K562 (cell line): Measurements from ENCODE around the gene MYL3. TPM values are rescaled to one million over a fixed set of nuclear protein-coding genes. Genes with fewer than 3 reads are reported as not detected.

ENCODE experiments used
- ELF2 ChIP-seq: fragments of 250-450 bp; sonication (Bioruptor Pico); IDR thresholded peaks from 2 replicates; pipeline ENCODE4 v1.5.0; 2021; ENCODE audit warnings: mild to moderate bottlenecking
- EP300 ChIP-seq: IDR thresholded peaks from 2 replicates; pipeline ENCODE4 v1.6.1; 2012; ENCODE audit warnings: low read length, improper control_type of control experiment
- EZH2 ChIP-seq: IDR thresholded peaks from 2 replicates; pipeline ENCODE4 v1.6.1; 2012; ENCODE audit warnings: low read depth, mild to moderate bottlenecking, inconsistent platforms, low read length, borderline replicate concordance
- LARP7 ChIP-seq: fragments of 450-650 bp; IDR thresholded peaks from 2 replicates; pipeline ENCODE4 v1.6.1; 2016
- LCOR ChIP-seq: sonication (generic); formaldehyde crosslinking; IDR thresholded peaks from 2 replicates; pipeline ENCODE4 v1.8.0; 2022; ENCODE audit warnings: mild to moderate bottlenecking, missing genetic modification reagents
- MTA2 ChIP-seq: fragments of 450-650 bp; IDR thresholded peaks from 2 replicates; pipeline ENCODE4 v1.6.1; 2016; ENCODE audit warnings: low read depth
- NFE2 ChIP-seq: IDR thresholded peaks from 2 replicates; pipeline ENCODE4 v1.6.1; 2014; ENCODE audit warnings: antibody characterized with exemption, low read depth
- POLR2AphosphoS5 ChIP-seq: IDR thresholded peaks from 2 replicates; pipeline ENCODE4 v1.6.1; 2011; ENCODE audit warnings: mild to moderate bottlenecking, low read depth, low read length, moderate library complexity; ENCODE audit not compliant: control insufficient read depth, insufficient read depth
- SRF ChIP-seq, 2 experiments: fragments of 250-450, 450-650 bp in 1 of 2; sonication (Bioruptor Pico) in 1 of 2; sonication (generic) in 1 of 2; formaldehyde crosslinking; IDR thresholded peaks; 2 replicates each; pipeline versions ENCODE4 v1.5.0 to v1.5.1; 2020 to 2022; ENCODE audit warnings: mild to moderate bottlenecking in 1 of 2, missing genetic modification reagents in 1 of 2
- ZNF347 ChIP-seq: fragments of 450-650 bp; formaldehyde crosslinking; IDR thresholded peaks from 2 replicates; pipeline ENCODE4 v1.4.0; 2020; ENCODE audit warnings: low read depth, mild to moderate bottlenecking, moderate library complexity
- ZNF707 ChIP-seq: fragments of 250-450 bp; sonication (Bioruptor Pico); conservative IDR thresholded peaks from 2 replicates; pipeline ENCODE4 v1.8.0; 2022; ENCODE audit warnings: inconsistent platforms, mild to moderate bottlenecking, moderate library complexity
- polyA plus RNA-seq, 8 experiments: library from polyadenylated mRNA; depleted of rRNA in 4 of 8; stranded (reverse) in 5 of 8; unstranded in 3 of 8; fragments of >200 nt; fragmentation: Nextera tagmentation in 2 of 8; fragmentation: Illumina TruSeq in 1 of 8; extraction: Ambion mirVana in 2 of 8; extraction: Trizol in 1 of 8; gene quantifications; 2 replicates each; pipeline versions ENCODE4 v1.2.1 to v1.2.3, GENCODE V29; 2011 to 2014; ENCODE audit warnings: inconsistent platforms in 1 of 8, missing spikeins in 1 of 8
- total RNA-seq, 7 experiments: library from RNA; depleted of rRNA in 6 of 7; stranded (reverse); fragments of >200 nt in 6 of 7; fragmentation: Illumina TruSeq in 2 of 7; extraction: Trizol in 2 of 7; gene quantifications; 2 replicates each; pipeline versions ENCODE4 v1.2.1 to v1.2.3, GENCODE V29; 2011 to 2021; ENCODE audit warnings: low replicate concordance in 1 of 7
- TF ChIP-seq, protein P1 (sequence below): fragments of 250-450 bp; sonication (Bioruptor Pico); IDR thresholded peaks from 2 replicates; pipeline ENCODE4 v1.5.1; 2021; ENCODE audit warnings: mild to moderate bottlenecking
- TF ChIP-seq, protein P2 (sequence below): fragments of 250-450 bp; sonication (Bioruptor Pico); IDR thresholded peaks from 2 replicates; pipeline ENCODE4 v1.5.0; 2022; ENCODE audit warnings: mild to moderate bottlenecking
- TF ChIP-seq, protein P3 (sequence below): fragments of 250-450 bp; sonication (Bioruptor Pico); IDR thresholded peaks from 2 replicates; pipeline ENCODE4 v1.8.0; 2022; ENCODE audit warnings: inconsistent platforms
- TF ChIP-seq, protein P4 (sequence below), 2 experiments: fragments of 450-650 bp in 1 of 2; sonication (generic) in 1 of 2; formaldehyde crosslinking in 1 of 2; IDR thresholded peaks in 1 of 2; conservative IDR thresholded peaks in 1 of 2; 2 replicates each; pipeline versions ENCODE4 v1.6.1 to v1.8.1; 2016 to 2023; ENCODE audit warnings: mild to moderate bottlenecking in 2 of 2, moderate library complexity in 2 of 2, inconsistent platforms in 1 of 2, missing genetic modification reagents in 1 of 2
- TF ChIP-seq, protein P5 (sequence below): fragments of 250-450 bp; sonication (Bioruptor Pico); IDR thresholded peaks from 2 replicates; pipeline ENCODE4 v1.5.0; 2020; ENCODE audit warnings: mild to moderate bottlenecking
- TF ChIP-seq, protein P6 (sequence below): fragments of 450-650 bp; formaldehyde crosslinking; IDR thresholded peaks from 2 replicates; pipeline ENCODE4 v1.4.0; 2022; ENCODE audit warnings: missing genetic modification characterization
- TF ChIP-seq, protein P7 (sequence below): fragments of 450-650 bp; formaldehyde crosslinking; IDR thresholded peaks from 2 replicates; pipeline ENCODE4 v1.4.0; 2022; ENCODE audit warnings: mild to moderate bottlenecking, moderate library complexity

Gene MYL3
- total and polyA plus RNA-seq, 9 of the 15 experiments (the other 6 are each of a cell fraction or from before 2014, with no cell fraction given), result 0.14 to 0.45 TPM; not detected in 7

DNA sequence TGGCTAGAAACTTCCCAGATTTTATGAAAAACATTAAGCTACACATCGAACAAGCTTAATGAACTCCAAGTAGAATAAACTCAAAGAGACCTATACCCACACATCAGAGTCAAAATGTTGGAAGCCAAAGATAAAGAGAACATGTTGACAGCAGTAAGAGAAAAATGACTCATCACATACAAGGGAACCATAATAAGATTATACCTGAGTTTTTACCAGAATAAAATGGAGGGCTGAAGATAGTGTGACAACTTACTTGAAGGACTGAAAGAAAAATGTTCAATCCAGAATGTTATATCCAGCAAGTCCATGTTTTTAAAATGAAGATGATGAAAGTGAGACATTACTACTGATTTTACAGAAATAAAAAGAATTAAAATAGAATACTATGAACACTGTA, 22.8 kb downstream of the MYL3 start (continued):
- TF ChIP-seq, protein P1, sequence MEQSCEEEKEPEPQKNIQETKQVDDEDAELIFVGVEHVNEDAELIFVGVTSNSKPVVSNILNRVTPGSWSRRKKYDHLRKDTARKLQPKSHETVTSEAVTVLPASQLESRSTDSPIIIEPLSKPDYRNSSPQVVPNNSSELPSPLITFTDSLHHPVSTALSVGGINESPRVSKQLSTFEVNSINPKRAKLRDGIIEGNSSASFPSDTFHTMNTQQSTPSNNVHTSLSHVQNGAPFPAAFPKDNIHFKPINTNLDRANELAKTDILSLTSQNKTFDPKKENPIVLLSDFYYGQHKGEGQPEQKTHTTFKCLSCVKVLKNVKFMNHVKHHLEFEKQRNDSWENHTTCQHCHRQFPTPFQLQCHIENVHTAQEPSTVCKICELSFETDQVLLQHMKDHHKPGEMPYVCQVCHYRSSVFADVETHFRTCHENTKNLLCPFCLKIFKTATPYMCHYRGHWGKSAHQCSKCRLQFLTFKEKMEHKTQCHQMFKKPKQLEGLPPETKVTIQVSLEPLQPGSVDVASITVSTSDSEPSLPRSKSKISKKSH (CRISPR knock-in tag), result peak; percentile 81; the same call in 1 of the 2 replicates
- TF ChIP-seq, protein P2, sequence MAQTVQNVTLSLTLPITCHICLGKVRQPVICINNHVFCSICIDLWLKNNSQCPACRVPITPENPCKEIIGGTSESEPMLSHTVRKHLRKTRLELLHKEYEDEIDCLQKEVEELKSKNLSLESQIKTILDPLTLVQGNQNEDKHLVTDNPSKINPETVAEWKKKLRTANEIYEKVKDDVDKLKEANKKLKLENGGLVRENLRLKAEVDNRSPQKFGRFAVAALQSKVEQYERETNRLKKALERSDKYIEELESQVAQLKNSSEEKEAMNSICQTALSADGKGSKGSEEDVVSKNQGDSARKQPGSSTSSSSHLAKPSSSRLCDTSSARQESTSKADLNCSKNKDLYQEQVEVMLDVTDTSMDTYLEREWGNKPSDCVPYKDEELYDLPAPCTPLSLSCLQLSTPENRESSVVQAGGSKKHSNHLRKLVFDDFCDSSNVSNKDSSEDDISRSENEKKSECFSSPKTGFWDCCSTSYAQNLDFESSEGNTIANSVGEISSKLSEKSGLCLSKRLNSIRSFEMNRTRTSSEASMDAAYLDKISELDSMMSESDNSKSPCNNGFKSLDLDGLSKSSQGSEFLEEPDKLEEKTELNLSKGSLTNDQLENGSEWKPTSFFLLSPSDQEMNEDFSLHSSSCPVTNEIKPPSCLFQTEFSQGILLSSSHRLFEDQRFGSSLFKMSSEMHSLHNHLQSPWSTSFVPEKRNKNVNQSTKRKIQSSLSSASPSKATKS (CRISPR knock-in tag), result no peak
- TF ChIP-seq, protein P3, sequence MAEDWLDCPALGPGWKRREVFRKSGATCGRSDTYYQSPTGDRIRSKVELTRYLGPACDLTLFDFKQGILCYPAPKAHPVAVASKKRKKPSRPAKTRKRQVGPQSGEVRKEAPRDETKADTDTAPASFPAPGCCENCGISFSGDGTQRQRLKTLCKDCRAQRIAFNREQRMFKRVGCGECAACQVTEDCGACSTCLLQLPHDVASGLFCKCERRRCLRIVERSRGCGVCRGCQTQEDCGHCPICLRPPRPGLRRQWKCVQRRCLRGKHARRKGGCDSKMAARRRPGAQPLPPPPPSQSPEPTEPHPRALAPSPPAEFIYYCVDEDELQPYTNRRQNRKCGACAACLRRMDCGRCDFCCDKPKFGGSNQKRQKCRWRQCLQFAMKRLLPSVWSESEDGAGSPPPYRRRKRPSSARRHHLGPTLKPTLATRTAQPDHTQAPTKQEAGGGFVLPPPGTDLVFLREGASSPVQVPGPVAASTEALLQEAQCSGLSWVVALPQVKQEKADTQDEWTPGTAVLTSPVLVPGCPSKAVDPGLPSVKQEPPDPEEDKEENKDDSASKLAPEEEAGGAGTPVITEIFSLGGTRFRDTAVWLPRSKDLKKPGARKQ (CRISPR knock-in tag), result no peak
- TF ChIP-seq, protein P4, sequence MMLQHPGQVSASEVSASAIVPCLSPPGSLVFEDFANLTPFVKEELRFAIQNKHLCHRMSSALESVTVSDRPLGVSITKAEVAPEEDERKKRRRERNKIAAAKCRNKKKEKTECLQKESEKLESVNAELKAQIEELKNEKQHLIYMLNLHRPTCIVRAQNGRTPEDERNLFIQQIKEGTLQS (IDR thresholded peaks at IDR 0.05), result peak; percentile 34; the same call in 1 of the 2 replicates
- TF ChIP-seq, protein P4 (CRISPR knock-in tag; conservative IDR thresholded peaks at IDR 0.05), result no peak
- TF ChIP-seq EZH2 (no peak), MTA2 (no peak), SRF (CRISPR knock-in tag; IDR thresholded peaks at IDR 0.05) (no peak), ZNF707 (no peak), LCOR (CRISPR knock-in tag) (no peak), ELF2 (CRISPR knock-in tag) (no peak), ZNF347 (CRISPR knock-in tag) (no peak), EP300 (no peak), POLR2AphosphoS5 (no peak), NFE2 (0 out of 2 replicates have a peak, but pooled peaks have one; percentile 24), LARP7 (no peak)
- TF ChIP-seq, protein P5, sequence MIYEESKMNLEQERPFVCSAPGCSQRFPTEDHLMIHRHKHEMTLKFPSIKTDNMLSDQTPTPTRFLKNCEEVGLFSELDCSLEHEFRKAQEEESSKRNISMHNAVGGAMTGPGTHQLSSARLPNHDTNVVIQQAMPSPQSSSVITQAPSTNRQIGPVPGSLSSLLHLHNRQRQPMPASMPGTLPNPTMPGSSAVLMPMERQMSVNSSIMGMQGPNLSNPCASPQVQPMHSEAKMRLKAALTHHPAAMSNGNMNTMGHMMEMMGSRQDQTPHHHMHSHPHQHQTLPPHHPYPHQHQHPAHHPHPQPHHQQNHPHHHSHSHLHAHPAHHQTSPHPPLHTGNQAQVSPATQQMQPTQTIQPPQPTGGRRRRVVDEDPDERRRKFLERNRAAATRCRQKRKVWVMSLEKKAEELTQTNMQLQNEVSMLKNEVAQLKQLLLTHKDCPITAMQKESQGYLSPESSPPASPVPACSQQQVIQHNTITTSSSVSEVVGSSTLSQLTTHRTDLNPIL (CRISPR knock-in tag), result no peak
- TF ChIP-seq, protein P6, sequence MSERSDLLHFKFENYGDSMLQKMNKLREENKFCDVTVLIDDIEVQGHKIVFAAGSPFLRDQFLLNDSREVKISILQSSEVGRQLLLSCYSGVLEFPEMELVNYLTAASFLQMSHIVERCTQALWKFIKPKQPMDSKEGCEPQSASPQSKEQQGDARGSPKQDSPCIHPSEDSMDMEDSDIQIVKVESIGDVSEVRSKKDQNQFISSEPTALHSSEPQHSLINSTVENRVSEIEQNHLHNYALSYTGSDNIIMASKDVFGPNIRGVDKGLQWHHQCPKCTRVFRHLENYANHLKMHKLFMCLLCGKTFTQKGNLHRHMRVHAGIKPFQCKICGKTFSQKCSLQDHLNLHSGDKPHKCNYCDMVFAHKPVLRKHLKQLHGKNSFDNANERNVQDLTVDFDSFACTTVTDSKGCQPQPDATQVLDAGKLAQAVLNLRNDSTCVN (CRISPR knock-in tag), result no peak
- TF ChIP-seq, protein P7, sequence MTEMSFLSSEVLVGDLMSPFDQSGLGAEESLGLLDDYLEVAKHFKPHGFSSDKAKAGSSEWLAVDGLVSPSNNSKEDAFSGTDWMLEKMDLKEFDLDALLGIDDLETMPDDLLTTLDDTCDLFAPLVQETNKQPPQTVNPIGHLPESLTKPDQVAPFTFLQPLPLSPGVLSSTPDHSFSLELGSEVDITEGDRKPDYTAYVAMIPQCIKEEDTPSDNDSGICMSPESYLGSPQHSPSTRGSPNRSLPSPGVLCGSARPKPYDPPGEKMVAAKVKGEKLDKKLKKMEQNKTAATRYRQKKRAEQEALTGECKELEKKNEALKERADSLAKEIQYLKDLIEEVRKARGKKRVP (CRISPR knock-in tag), result no peak
